Umbilical cord (tissue), 2 donors: ENCODE measurements around the gene WDHD1. TPM values are rescaled to one million over a fixed set of nuclear protein-coding genes. Genes with fewer than 3 reads are reported as not detected.
"Not testable (repeated sequence)": the region's sequence is repeated elsewhere in the genome, so short reads cannot be mapped to it uniquely, and the experiment has no call there.

Experiments used
- DNase-seq: peaks from one replicate; pipeline ENCODE4 v3.0.0-alpha.2; 2015; ENCODE audit warnings: low spot score
- total RNA-seq: library from RNA; depleted of rRNA; stranded (reverse); fragments of >200 nt; gene quantifications from one replicate; pipeline ENCODE4 v1.2.3, GENCODE V29; 2014; ENCODE audit warnings: low replicate concordance; ENCODE audit not compliant: insufficient read depth

WDHD1 gene
- total RNA-seq, 1 donor from 2014 or later, result 8.2 TPM

DNA sequence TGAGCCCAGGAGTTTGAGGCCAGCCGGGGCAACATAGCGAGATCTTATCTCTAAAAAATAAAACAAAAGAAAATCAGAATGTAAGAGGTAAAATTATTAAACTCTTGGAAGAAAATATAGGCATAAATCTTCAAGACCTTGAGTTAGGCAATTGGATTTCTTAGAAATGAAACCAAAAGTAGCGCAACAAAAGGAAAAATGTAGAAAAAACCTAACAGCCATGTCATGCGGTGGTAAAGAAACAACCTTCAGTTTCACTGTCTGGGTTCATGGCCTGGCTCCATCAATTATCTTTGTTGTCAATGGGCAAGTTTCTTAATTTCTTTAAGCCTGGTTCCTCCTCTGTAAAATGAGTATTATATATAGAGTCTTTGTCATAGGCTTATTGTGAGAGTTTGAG lies 118.7 kb downstream of the WDHD1 start:
- no peak for DNase-seq

DNA sequence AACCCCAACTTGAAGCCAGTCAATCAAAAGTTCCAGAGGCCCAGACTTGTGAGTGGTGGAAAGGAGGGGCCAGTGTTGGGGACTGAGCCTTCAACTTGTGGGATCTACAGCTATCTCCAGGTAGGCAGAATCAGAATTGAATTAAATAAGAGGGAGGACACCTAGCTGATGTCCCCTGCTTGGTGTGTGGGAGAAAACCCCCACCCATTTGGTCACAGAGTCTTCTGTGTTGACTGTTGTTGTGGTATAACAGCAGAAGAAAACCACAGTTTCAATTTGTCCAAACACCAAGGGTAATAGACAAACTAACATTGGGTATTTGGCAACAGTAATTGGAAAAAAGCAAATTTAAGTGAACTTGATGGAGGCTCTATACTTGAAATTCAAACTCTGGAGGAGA lies 120.8 kb downstream of the WDHD1 start:
- DNase-seq, result no peak

DNA sequence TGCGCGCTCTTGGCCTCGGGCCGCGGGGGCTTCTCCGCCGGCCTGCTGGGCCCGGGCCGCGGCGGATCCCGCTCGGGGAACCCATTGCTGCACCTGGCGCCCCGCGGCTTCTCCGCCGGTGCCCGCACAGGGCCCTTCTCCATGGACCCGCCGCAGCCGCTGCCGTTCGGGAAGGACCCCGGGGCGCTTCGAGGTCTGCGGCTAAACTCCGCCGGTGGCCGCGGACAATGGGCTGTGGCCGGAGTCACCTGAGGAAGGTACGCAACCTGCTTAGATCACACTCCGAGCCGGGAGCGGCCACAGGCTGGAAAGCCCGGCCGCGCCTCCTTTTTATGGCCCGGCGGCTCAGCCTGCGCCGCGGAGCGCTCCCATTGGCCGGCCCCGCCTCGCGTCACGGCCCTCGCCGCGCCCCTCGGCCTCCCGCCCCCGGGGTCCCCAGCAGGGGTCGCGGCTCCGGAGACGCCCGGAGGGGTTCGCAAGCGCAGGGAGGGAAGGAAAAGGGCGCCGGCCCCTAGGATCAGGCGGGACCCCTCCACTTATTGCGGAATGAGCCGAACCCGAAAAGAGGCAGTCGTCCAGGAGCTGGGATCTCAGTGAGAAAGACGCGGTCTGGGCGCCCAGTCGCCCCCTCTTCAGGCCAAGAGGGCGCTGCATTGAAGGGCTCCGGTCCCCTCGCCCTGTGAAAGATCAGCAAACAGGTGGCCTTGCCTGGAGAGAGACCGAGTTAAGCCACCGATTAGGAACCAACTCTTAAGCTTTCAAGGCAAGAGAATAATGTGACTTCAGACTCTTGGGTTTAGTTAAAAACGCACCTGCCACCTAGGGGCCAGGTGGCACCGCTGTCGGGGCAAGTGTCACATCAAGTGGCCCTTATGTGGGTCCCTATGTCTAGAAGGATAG lies 124.1 kb downstream of the WDHD1 start, which contains the start of gene GCH1:
TSS of gene GCH1 (minus strand) at position 306 of the 900 bp plus-strand sequence. CDS start at position 143, 163 bp downstream.
- peak; percentile 56 for DNase-seq

DNA sequence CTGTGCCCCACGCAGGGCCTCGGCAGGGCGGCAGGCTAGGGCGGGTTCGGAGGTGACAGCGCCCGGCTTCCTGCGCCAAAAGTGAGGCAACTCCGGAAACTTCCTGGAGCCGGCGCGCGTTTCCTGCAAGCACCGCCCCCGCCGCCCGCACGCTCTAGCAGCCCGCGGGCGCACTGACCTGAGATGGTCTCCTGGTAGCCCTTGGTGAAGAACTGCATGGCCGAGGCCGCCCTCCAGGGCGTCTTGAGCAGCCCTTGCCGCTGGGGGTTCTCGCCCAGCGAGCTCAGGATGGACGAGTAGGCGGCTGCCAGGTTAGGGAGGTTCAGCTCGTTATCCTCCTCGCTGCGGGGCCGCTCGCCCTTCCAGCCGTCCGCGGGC lies 124.8 kb downstream of the WDHD1 start:
- DNase-seq, result peak; percentile 57

DNA sequence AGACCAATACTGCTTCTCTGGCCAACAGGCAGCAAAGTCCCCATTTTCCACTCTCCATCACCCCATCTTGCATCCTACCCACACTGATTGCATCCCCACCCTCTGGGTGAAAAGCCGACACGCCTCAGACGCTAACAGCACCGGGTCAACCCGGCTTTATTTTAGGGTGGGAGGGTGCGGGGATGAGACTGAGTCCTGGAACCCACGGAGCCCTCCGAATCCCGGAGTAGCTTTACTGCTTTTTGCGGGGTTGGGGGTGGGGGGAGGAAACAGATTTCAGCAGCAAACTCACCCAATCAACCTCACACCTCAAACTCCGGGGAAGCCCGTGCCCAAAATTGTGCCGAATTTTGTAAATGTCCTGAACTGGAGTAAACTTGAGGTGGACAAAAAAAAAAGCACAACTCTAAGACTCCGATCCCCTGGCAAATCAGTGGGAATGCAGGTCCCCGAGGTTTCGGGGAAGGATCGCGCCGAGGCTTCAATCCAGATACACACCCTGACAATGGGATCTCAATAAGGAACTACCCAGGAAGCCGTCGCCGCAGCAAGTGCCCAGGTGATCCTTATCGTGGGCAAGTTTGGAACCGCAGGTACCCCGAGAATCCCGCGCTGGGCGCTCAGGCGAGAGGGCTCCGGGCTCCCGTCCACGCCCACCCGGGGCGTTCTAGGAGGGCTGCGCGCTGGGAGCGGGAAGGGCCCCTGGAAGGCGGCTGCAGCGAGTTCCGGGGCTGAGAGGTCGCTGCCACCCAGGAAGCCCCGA lies 125.3 kb downstream of the WDHD1 start:
- DNase-seq, result no peak

DNA sequence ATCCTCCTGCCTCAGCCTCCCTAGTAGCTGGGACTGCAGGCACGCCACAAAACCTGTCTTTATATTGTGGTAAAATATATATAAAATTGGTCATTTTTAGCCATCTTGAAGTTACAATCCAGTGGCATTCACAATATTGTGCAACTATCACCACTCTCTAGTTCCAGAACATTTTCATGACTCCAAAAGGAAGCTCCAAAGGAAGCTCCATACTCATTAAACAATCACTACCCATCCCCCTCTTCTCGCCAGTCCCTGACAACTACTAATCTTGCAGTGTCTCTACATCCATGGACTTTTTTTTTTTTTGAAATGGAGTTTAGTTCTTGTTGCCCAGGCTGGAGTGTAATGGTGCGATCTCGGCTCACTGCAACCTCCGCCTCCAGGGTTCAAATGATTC lies 127.3 kb downstream of the WDHD1 start:
- DNase-seq, result no peak

DNA sequence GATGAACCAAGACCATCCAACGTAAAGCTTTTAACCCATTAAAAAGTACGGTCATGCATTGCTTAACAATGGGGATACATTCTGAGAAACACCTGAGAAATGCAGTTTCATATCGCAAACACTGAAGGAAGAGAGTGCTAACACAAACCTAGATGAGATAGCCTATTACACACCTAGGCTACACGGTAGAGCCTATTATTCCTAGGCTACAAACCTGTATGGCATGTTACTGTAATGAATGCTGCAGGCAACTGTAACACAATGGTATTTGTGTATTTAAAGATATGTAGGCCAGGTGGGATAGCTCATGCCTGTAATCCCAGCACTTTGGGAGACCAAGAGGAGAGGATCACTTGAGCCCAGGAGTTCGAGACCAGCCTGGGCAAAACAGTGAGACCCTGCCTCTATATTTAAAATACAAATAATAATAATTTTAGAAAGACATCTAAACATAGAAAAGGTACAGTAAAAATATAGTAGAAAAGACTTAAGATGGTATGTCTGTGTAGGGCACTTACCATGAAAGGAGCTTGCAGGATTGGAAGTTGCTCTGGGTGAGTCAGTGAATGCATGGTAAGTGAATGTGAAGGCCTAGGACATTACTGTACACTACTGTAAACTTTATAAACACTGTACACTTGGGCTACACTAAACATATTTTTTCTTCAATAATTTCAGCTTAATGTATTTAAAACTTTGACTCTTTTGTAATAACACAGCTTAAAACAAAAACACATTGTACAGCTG lies 128.9 kb downstream of the WDHD1 start:
- not testable (repeated sequence) for DNase-seq

DNA sequence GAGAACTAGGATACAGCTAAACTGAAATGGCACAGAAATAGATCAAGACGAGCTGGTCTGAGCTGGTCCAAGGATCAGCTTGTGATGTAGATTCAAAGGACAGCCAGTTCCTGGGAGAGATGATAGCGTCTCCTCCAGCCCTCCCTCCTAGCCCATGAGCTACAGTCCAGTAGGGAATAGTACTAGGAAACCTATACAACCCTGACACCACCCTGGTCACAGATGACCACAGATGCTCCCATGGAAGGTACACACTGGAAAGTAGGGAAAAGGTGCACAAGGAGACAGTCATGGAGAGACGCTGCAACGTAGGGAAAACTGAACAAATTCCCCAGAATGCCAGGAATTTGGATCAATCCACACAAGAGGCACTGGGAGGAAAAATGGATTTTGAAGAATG lies 131.2 kb downstream of the WDHD1 start:
- DNase-seq, result no peak

DNA sequence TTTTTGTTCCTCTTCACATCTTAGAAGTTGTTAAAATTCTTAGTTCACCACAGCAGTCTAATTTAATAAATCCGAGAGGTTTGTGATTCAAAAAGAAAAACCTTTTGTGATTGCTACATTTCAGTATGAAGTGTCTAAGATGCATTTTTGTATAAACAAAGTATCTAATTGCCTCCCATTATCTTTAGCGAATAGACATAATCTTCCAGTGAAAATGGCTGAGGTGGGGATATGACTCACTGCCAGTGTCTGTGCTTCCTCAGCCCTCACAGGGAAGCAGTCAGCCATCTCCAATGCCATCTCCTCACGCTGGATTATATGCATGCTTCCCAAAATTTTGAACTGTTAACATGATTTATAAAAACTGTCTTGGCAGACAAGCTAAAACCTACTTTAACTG lies 131.9 kb downstream of the WDHD1 start:
- DNase-seq, result peak; percentile 27

DNA sequence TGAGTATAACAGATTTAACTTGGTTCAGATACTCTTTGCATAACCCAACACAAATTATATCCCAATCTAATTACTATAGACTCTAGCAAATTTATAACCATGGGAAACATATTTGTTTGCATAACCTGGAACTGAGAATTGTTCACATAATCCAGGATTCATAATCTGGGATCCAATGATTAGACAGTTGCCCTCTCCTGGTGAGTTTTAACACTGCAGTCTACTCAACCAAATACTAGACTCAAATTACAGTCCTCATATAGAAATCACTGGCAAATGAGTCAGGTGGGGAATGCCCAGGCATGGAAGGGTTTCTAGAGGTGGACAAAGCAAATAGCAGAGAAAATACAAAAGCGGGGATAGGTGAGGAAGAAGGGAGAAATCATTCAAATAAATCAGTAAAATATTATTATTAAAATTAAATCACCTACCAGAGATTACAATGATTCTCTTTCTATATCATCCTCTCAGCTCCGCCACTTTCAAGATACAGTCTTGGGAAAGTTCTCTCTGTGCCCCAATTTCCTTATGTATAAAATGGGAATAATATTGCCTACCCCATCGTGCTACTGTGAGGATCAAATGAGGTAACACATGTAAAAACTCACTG lies 133.6 kb downstream of the WDHD1 start:
- peak; percentile 30 for DNase-seq

DNA sequence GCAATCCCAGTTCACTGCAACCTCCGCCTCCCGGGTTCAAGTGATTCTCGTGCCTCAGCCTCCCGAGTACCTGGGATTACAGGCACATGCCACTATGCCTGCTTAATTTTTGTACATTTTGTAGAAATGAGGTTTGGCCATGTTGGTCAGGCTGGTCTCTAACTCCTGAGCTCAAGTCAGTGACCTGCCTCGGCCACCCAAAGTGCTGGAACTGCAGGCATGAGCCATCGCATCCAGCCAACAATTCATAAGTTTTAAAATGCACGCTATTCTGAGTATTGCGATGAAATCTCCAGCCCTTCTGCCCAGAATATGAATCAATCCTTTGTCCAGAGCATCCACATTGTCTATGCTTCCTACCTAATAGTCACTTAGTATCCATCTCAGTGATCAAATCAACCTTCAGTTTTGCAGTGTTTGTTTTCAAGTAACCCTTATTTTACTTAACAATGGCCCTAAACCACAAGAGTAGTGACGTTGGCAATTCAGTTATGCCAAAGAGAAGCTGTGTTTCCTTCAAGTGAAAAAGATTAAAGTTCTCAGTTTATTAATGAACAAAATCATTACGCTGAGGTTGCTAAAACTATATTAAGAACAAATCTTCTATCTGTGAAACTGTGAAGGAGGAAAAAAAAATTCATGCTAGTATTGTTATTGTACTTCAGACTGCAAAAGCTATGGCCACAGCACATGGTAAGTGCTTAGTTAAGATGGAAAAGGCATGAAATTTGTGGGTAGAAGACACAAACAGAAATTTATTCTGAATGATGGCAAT lies 135.2 kb downstream of the WDHD1 start:
- no peak for DNase-seq

DNA sequence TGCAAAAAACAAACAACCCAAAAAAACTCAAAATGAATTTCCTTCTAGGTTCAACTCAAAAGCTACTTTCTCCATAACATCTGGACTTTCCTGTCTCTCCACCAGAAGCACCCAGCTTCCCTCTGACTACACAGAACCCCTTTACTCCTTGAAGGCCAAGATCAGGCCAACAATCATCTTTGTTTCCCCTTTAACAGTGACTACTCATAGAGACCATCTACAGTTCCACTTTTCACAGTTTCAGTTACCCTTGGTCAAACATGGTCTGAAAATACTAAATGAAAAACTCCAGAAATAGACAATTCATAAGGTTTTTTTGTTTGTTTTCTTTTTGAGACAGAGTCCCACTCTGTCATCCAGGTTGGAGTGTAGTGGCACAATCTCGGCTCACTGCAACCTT lies 136.1 kb downstream of the WDHD1 start:
- peak; percentile 14 for DNase-seq

DNA sequence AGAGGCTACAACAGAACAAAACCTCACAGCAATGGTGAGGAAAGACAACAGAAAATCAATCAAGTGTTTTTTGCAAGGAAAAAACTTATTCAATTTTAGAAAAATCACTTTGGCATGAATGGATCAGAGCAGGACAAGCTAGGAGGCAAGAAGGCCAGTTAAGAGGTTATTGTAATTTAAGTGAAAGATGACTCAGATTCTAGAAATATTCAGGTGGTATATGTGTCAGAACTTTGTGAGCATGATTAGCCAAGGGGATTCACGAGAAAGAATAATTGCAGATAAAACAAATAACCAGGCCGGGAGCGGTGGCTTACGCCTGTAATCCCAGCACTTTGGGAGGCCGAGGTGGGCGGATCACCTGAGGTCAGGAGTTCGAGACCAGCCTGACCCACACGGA lies 137.0 kb downstream of the WDHD1 start:
- DNase-seq, result no peak

Other genes starting within 250 kb of the WDHD1 start
- 7.9 TPM for gene GCH1, start 124.3 kb downstream of the WDHD1 start, total RNA-seq
- 21.9 TPM for gene SOCS4, start 137 bp upstream of the WDHD1 start, total RNA-seq
- gene MAPK1IP1L, start 24.5 kb upstream of the WDHD1 start, total RNA-seq, result 20.9 TPM
- 147 TPM for gene LGALS3, start 102.2 kb upstream of the WDHD1 start, total RNA-seq
- 16.9 TPM for gene DLGAP5, start 164.5 kb upstream of the WDHD1 start, total RNA-seq
- 37.3 TPM for gene FBXO34, start 244.3 kb upstream of the WDHD1 start, total RNA-seq